Hematopoietic multipotent progenitor cell treated with erythropoietin and hydrocortisone succinate and interleukin-3 and kit ligand, for 4 days (in vitro differentiated cells): ENCODE measurements around the gene JMJD8.
A peak's percentile ranks its signal among the peaks of the same experiment; 100 is the strongest.

Experiments used
- DNase-seq: peaks from one replicate; pipeline ENCODE4 v3.0.0-alpha.2; 2015

JMJD8 gene

DNA sequence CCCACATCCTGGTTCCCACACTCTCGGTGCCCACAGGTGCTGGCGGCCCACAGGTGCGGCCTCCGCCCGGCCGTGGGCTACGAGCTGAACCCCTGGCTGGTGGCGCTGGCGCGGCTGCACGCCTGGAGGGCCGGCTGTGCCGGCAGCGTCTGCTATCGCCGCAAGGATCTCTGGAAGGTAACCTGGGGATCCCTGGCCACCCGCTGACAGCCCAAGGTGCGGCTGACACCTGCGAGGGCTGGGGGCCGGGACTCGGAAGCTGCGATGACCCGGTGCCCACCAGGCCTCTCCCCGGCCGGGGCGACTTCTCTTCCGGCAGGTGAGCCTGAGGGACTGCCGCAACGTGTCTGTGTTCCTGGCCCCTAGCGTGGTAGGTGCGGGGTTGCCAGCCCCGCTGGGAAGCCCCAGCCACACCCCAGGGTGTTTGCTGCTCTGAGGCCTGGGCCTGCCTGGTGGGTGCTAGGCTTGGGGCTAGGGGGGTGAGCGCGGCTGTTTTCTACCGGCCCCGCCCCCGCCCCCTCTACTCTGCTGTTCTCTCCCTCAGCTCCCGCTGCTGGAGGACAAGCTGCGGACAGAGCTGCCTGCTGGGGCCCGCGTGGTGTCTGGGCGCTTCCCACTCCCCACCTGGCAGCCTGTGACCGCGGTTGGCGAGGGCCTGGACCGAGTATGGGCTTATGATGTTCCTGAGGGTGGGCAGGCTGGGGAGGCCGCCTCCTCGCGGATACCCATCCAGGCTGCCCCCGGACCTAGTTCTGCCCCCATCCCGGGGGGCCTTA, 37.8 kb upstream of the JMJD8 start:
- DNase-seq = no peak

GRCh38 chr16:720990-721764, 37.0 kb upstream of the JMJD8 start, which contains the start of gene ANTKMT:
Gene ANTKMT (plus strand): TSS chr16:721146. CDS start chr16:721275, 129 bp downstream.
- DNase-seq = peak; percentile 95

- DNase-seq = peak; percentile 84
Observed at GRCh38 chr16:720447-720989, 36.4 kb upstream of the JMJD8 start.

DNA sequence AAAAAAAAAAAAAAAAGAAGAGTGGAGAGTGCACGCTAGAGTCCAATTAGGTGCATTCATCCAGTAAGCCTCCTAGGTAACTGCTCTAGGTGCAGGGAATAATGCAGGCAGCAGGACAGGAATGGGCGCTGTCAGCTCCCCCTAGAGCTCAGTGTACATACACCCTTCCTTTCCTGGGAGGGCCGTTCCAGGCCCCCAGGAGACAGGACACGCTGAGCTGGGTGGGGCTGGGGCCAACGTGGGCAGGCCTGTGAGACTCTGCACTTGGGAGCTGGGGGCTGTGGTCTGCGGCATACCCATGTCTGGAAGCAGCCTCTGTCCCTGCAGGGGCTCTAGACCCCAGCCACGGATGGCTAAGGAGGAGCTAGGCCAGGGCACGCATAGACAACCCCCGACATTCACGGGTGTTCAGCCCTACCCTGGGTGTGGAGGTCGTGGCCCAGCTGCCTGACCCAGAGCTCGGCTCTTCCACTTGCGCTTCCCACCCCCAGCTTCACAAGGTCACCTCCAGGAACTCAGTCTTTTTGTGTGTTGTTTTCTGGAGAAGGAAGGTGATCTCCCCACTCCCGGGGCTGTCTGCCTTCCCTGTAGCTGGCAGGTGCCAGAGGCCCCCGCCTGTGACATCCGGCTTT, 35.8 kb upstream of the JMJD8 start:
- DNase-seq = peak; percentile 55

GRCh38 chr16:718922-719321, 34.8 kb upstream of the JMJD8 start:
- no peak for DNase-seq

- no peak for DNase-seq
Observed at GRCh38 chr16:718389-718788, 34.3 kb upstream of the JMJD8 start.

DNA sequence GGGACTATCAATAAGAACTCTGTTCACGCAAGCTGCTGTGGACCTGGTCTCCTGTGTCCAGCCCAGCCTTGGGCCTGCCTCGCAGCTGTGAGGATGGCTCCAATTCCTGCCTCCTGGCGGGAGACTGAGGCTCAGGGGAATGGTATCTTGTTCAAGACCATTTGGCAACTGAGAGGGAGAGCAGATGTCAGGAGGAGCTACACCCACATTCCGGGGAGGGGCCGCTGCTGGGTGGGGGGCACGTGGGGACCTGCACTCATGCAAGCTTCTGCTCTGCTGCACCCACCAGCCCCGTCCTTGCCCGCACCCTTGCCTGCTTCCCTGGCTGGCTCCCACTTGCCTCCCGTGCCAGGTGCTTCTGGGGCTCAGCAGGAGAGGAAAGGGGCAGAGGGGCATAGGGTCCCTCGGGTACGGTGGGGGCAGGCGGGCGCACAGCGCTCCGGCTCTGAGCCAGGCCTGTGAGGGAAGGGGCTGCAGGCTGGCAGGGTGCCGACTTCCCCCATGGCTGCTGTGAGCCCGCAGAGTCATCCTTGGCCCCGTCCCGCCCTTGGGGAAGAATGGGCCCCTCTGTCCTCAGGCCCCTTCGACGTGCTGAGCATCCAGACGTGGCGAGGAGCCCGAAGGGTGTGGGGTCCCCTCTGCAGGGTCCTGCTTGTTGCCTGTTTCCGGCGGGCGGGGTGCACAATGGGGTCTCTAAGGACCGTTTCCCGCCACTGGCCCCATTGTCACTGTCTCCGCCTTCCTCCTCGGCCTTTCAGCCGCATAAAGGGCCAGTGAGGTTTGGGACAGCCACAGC, 33.5 kb upstream of the JMJD8 start:
- DNase-seq = no peak

DNA sequence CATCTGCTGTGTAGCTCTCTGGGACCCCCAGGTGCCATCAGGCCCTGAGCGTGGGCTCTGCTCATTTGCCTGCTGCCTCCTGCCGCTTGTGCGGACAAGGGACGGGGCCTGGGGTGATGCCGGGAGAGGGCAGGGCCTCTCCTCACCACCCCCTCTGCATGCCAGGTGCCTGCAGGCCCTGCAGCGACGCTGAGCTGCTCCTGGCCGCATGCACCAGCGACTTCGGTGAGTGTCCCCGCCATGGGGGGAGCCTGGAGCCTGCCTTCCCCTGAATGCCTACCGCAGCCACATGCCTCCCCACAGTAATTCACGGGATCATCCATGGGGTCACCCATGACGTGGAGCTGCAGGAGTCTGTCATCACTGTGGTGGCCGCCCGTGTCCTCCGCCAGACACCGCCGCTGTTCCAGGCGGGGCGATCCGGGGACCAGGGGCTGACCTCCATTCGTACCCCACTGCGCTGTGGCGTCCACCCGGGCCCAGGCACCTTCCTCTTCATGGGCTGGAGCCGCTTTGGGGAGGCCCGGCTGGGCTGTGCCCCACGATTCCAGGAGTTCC, 32.7 kb upstream of the JMJD8 start:
- DNase-seq = no peak

- DNase-seq = no peak
Observed at GRCh38 chr16:716200-716568, 32.0 kb upstream of the JMJD8 start.

DNA sequence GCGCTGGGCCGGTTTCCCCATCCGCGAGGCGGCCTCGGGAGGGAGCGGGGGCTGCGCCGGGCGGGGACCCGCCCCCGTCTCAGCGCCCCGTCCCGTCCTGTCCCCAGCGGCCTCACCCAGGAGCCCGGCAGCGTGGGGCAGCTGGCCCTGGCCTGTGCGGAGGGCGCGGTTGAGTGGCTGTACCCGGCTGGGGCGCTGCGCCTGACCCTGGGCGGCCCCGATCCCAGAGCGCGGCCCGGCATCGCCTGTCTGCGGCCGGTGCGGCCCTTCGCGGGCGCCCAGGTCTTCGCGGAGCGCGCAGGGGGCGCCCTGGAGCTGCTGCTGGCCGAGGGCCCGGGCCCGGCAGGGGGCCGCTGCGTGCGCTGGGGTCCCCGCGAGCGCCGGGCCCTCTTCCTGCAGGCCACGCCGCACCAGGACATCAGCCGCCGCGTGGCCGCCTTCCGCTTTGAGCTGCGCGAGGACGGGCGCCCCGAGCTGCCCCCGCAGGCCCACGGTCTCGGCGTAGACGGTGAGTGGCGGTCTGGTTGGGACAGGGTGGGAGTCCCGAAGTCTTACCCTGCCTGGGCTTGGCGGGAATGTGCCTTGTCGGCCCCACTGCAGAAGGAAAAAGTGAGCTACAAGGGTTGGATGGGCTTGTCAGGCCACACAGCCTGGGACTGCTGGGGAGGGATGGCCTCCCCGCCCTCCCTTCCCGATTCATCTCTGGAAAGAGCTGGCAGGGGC, 31.5 kb upstream of the JMJD8 start:
- peak; percentile 52 for DNase-seq

GRCh38 chr16:714558-715476, 30.7 kb upstream of the JMJD8 start, which contains the start of gene METRN:
Gene METRN (plus strand): TSS chr16:715118. CDS start chr16:715290, 172 bp downstream.
- peak; percentile 95 for DNase-seq

DNA sequence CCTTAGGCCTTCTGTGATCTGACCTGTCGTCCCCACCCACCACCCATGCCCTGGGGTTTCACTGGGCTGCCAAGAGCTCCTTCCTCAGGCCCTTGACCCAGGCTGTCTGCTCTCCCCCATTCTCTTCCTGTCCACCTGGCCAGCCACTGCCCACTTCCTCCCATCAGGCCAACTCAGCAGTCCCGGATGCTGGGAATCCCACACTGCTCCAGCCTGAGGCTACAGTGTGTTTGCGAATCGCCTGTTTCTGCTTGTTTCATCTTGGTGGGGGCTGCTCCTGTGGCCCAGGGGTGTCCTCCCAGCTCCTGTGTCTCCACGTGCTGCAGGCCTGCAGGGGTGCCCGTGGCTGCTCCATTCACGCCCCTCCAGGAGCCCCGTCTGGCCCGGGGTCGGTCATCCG, 29.9 kb upstream of the JMJD8 start:
- DNase-seq = no peak

DNA sequence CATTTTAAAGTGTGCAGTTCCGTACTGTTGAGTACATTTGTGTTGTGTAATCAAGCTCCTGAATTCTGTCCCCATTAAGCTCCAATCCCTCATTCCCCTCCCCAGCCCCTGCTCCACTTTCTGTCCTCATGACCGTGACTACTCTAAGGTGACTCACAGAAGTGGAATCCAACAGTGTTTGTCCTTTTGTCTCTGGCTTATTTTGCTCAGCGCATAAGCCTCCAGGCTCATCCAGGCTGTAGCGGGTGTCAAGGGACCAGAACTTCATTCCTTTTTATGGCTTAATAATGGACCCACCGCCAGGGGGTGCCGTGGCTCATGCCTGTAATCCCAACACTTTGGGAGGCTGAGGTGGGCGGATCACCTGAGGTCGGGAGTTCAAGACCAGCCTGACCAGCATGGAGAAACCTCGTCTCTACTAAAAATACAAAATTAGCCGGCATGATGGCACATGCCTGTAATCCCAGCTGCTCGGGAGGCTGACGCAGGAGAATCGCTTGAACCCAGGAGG, 28.7 kb upstream of the JMJD8 start:
- DNase-seq = peak; percentile 69

GRCh38 chr16:711548-712320, 27.6 kb upstream of the JMJD8 start:
- peak; percentile 86 for DNase-seq

GRCh38 chr16:711084-711483, 26.9 kb upstream of the JMJD8 start:
- DNase-seq = no peak

GRCh38 chr16:710500-711075, 26.5 kb upstream of the JMJD8 start:
- no peak for DNase-seq

GRCh38 chr16:709566-710499, 25.7 kb upstream of the JMJD8 start:
- DNase-seq = peak; percentile 70

DNA sequence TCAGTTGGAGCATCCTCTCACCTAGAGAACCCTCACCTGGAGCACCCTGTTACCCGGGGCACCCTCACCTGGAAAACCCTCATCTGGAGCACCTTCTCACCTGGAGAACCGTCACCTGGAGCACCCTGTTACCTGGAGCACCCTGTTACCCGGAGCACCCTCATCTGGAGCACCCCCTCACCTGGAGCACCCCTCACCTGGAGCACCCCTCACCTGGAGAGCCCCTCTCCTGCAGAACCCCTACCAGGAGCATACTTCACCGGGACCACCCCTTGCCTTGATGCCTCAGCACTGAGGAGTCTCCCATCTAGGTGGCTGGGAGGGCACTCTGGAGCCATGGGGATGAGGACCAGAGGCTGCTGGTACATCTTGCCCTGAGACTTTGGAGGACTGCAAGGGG, 24.8 kb upstream of the JMJD8 start:
- no peak for DNase-seq
